HepG2 (cell line): ENCODE data around the gene LRPAP1. TPM values are rescaled to one million over a fixed set of nuclear protein-coding genes. Genes with fewer than 3 reads are reported as not detected.

Experiments
- CCAR2 ChIP-seq: fragments of 200-400 bp; formaldehyde crosslinking; optimal IDR thresholded peaks from 2 replicates; pipeline ENCODE3; 2018; ENCODE audit warnings: low read depth, mild to moderate bottlenecking, low read length, moderate library complexity
- CENPX ChIP-seq: sonication (generic); formaldehyde crosslinking; IDR thresholded peaks from 2 replicates; pipeline ENCODE4 v1.9.0; 2021; ENCODE audit warnings: mild to moderate bottlenecking, missing genetic modification reagents, moderate library complexity
- CHD4 ChIP-seq: fragments of 200-600 bp; sonication (generic); IDR thresholded peaks from 2 replicates; pipeline ENCODE4 v1.7.0; 2017; ENCODE audit warnings: mild to moderate bottlenecking, low read length, borderline replicate concordance
- CREB1 ChIP-seq, 2 experiments: fragments of 450-650 bp in 1 of 2; IDR thresholded peaks; 2 replicates each; pipeline ENCODE4 v1.6.1; 2016 to 2017; ENCODE audit warnings: control low read depth in 1 of 2, mild to moderate bottlenecking in 1 of 2, missing compliant biosample characterization in 1 of 2, missing genetic modification characterization in 1 of 2
- EHMT2 ChIP-seq: fragments of 200-600 bp; sonication (generic); IDR thresholded peaks from 2 replicates; pipeline ENCODE4 v1.7.0; 2017; ENCODE audit warnings: antibody characterized with exemption, low read depth, low read length, borderline replicate concordance
- GATAD2A ChIP-seq: IDR thresholded peaks from 2 replicates; pipeline ENCODE4 v1.6.1; 2016
- HDAC1 ChIP-seq: sonication (generic); formaldehyde crosslinking; IDR thresholded peaks from 2 replicates; pipeline ENCODE4 v1.5.1; 2020; ENCODE audit warnings: mild to moderate bottlenecking, missing genetic modification reagents
- IRF2 ChIP-seq: IDR thresholded peaks from 2 replicates; pipeline ENCODE4 v1.6.1; 2018; ENCODE audit warnings: missing genetic modification reagents, missing compliant biosample characterization
- KLF11 ChIP-seq: IDR thresholded peaks from 2 replicates; pipeline ENCODE4 v1.6.1; 2016; ENCODE audit warnings: missing compliant biosample characterization
- KLF6 ChIP-seq: IDR thresholded peaks from 2 replicates; pipeline ENCODE4 v1.8.0; 2016; ENCODE audit warnings: missing biosample characterization, missing genetic modification reagents
- KMT2B ChIP-seq: IDR thresholded peaks from 2 replicates; pipeline ENCODE4 v1.6.1; 2016; ENCODE audit warnings: missing genetic modification reagents, missing compliant biosample characterization
- MAFG ChIP-seq: sonication (generic); formaldehyde crosslinking; IDR thresholded peaks from 2 replicates; pipeline ENCODE4 v1.5.1; 2020; ENCODE audit warnings: mild to moderate bottlenecking, missing genetic modification reagents
- MED13 ChIP-seq: sonication (generic); formaldehyde crosslinking; IDR thresholded peaks from 2 replicates; pipeline ENCODE4 v1.5.0; 2020; ENCODE audit warnings: missing genetic modification reagents
- PRPF4 ChIP-seq: fragments of 200-400 bp; formaldehyde crosslinking; IDR thresholded peaks from 2 replicates; pipeline ENCODE4 v1.6.1; 2016; ENCODE audit warnings: low read length, low read depth; ENCODE audit not compliant: poor library complexity, severe bottlenecking
- STAG1 ChIP-seq: sonication (generic); formaldehyde crosslinking; IDR thresholded peaks from 2 replicates; pipeline ENCODE4 v1.4.0; 2020; ENCODE audit warnings: missing genetic modification reagents
- TBL1XR1 ChIP-seq: fragments of 150-350 bp; IDR thresholded peaks from 2 replicates; pipeline ENCODE4 v1.6.1; 2014; ENCODE audit warnings: borderline replicate concordance, low read length; ENCODE audit not compliant: partially characterized antibody
- ZFX ChIP-seq: sonication (generic); formaldehyde crosslinking; IDR thresholded peaks from 2 replicates; pipeline ENCODE4 v1.4.0; 2020; ENCODE audit warnings: mild to moderate bottlenecking, low read depth, missing genetic modification reagents, moderate library complexity
- ZMYM3 ChIP-seq: sonication (generic); formaldehyde crosslinking; IDR thresholded peaks from 2 replicates; pipeline ENCODE4 v1.5.1; 2020; ENCODE audit warnings: mild to moderate bottlenecking, missing genetic modification reagents
- ZNF251 ChIP-seq: sonication (generic); formaldehyde crosslinking; IDR thresholded peaks from 2 replicates; pipeline ENCODE4 v1.9.0; 2021; ENCODE audit warnings: mild to moderate bottlenecking, missing genetic modification reagents
- ZNF605 ChIP-seq: sonication (generic); formaldehyde crosslinking; IDR thresholded peaks from 2 replicates; pipeline ENCODE4 v1.8.0; 2022; ENCODE audit warnings: mild to moderate bottlenecking, missing genetic modification reagents
- ZNF672 ChIP-seq: sonication (generic); formaldehyde crosslinking; IDR thresholded peaks from 2 replicates; pipeline ENCODE4 v1.8.1; 2022; ENCODE audit warnings: missing genetic modification reagents
- ZNF775 ChIP-seq: sonication (generic); formaldehyde crosslinking; IDR thresholded peaks from 2 replicates; pipeline ENCODE4 v1.4.0; 2020; ENCODE audit warnings: missing genetic modification reagents, mild to moderate bottlenecking, moderate library complexity, borderline replicate concordance
- ZNF816 ChIP-seq: sonication (generic); formaldehyde crosslinking; IDR thresholded peaks from 2 replicates; pipeline ENCODE4 v1.8.0; 2022; ENCODE audit warnings: missing genetic modification reagents, mild to moderate bottlenecking, borderline replicate concordance
- ZSCAN31 ChIP-seq: sonication (generic); formaldehyde crosslinking; IDR thresholded peaks from 2 replicates; pipeline ENCODE4 v1.5.0; 2020; ENCODE audit warnings: low read depth, mild to moderate bottlenecking, missing genetic modification reagents
- polyA plus RNA-seq, 8 experiments: library from polyadenylated mRNA; depleted of rRNA in 3 of 8; stranded (reverse) in 7 of 8; unstranded in 1 of 8; fragments of >200 nt; fragmentation: Illumina TruSeq in 4 of 8; extraction: Trizol in 4 of 8; gene quantifications; 2 replicates each; pipeline versions ENCODE4 v1.2.1 to v1.2.3, GENCODE V29; 2011 to 2016; ENCODE audit warnings: low read depth in 4 of 8, missing spikeins in 1 of 8, mixed read lengths in 1 of 8; ENCODE audit not compliant: insufficient read depth in 1 of 8
- total RNA-seq, 5 experiments: library from RNA; depleted of rRNA; stranded (reverse); fragments of >200 nt; fragmentation: Illumina TruSeq; extraction: Trizol; gene quantifications; 2 replicates each; pipeline ENCODE4 v1.2.3, GENCODE V29; 2016; ENCODE audit warnings: low read depth in 1 of 5
- TF ChIP-seq, protein P1 (sequence below): sonication (generic); formaldehyde crosslinking; IDR thresholded peaks from 2 replicates; pipeline ENCODE4 v1.5.1; 2020; ENCODE audit warnings: mild to moderate bottlenecking, missing genetic modification reagents, moderate library complexity
- TF ChIP-seq, protein P2 (sequence below): sonication (generic); formaldehyde crosslinking; IDR thresholded peaks from 2 replicates; pipeline ENCODE4 v1.4.0; 2020; ENCODE audit warnings: missing genetic modification reagents

The LRPAP1 gene
- total and polyA plus RNA-seq, 2 of the 13 experiments (the other 11 are each of a cell fraction or from before 2014, with no cell fraction given): 153 to 191 TPM

GRCh38 chr4:3531879-3532750 lies at the start of gene LRPAP1 (continued):
- TF ChIP-seq CENPX (no peak), ZNF672 (0 out of 2 replicates have a peak, but pooled peaks have one; percentile 47), EHMT2 (no peak), ZNF605 (CRISPR knock-in tag) (peak; percentile 60; the same call in 1 of the 2 replicates), KLF11 (CRISPR knock-in tag) (peak; percentile 80), CCAR2 (no peak), ZMYM3 (0 out of 2 replicates have a peak, but pooled peaks have one; percentile 14), GATAD2A (CRISPR knock-in tag) (no peak), KMT2B (peak; percentile 67), ZNF251 (no peak), PRPF4 (no peak), CHD4 (no peak), KLF6 (CRISPR knock-in tag) (no peak), ZNF816 (no peak), HDAC1 (CRISPR knock-in tag) (peak; percentile 53; the same call in 1 of the 2 replicates), ZNF775 (CRISPR knock-in tag) (no peak), STAG1 (CRISPR knock-in tag) (0 out of 2 replicates have a peak, but pooled peaks have one; percentile 6), ZSCAN31 (peak; percentile 72; the same call in 1 of the 2 replicates), IRF2 (CRISPR knock-in tag) (0 out of 2 replicates have a peak, but pooled peaks have one; percentile 23), MED13 (CRISPR knock-in tag) (no peak), ZFX (CRISPR knock-in tag) (peak; percentile 99), MAFG (CRISPR knock-in tag) (no peak), TBL1XR1 (no peak), CREB1 (IDR thresholded peaks at IDR 0.05) (no peak), CREB1 (CRISPR knock-in tag; IDR thresholded peaks at IDR 0.05) (no peak)
- TF ChIP-seq, protein P1, sequence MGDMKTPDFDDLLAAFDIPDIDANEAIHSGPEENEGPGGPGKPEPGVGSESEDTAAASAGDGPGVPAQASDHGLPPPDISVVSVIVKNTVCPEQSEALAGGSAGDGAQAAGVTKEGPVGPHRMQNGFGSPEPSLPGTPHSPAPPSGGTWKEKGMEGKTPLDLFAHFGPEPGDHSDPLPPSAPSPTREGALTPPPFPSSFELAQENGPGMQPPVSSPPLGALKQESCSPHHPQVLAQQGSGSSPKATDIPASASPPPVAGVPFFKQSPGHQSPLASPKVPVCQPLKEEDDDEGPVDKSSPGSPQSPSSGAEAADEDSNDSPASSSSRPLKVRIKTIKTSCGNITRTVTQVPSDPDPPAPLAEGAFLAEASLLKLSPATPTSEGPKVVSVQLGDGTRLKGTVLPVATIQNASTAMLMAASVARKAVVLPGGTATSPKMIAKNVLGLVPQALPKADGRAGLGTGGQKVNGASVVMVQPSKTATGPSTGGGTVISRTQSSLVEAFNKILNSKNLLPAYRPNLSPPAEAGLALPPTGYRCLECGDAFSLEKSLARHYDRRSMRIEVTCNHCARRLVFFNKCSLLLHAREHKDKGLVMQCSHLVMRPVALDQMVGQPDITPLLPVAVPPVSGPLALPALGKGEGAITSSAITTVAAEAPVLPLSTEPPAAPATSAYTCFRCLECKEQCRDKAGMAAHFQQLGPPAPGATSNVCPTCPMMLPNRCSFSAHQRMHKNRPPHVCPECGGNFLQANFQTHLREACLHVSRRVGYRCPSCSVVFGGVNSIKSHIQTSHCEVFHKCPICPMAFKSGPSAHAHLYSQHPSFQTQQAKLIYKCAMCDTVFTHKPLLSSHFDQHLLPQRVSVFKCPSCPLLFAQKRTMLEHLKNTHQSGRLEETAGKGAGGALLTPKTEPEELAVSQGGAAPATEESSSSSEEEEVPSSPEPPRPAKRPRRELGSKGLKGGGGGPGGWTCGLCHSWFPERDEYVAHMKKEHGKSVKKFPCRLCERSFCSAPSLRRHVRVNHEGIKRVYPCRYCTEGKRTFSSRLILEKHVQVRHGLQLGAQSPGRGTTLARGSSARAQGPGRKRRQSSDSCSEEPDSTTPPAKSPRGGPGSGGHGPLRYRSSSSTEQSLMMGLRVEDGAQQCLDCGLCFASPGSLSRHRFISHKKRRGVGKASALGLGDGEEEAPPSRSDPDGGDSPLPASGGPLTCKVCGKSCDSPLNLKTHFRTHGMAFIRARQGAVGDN (CRISPR knock-in tag): peak; percentile 84
- TF ChIP-seq, protein P2, sequence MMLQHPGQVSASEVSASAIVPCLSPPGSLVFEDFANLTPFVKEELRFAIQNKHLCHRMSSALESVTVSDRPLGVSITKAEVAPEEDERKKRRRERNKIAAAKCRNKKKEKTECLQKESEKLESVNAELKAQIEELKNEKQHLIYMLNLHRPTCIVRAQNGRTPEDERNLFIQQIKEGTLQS: no peak
